K562 (cell line): Measurements from ENCODE around the gene OVOL1. TPM values are rescaled to one million over a fixed set of nuclear protein-coding genes. Genes with fewer than 3 reads are reported as not detected.

Experiments used
- ATAC-seq: fragments of 200-7000 bp; cut with Tn5 transposase; 3 replicates; pipeline ENCODE4 v1.9.1; 2020; ENCODE audit warnings: moderate library complexity
- BruUV-seq: library from RNA; stranded (reverse); fragments of 400-500 nt; replicated peaks from 2 replicates; lab custom pipeline; 2021; lab: Mats Ljungman, UMichigan
- CTCF ChIA-PET: fragments of 300-600 bp; formaldehyde crosslinking; extraction: SDS; loops from one replicate; lab custom pipeline; 2021; ENCODE audit warnings: low intra/inter-chr PET ratio; lab: Yijun Ruan, JAX
- POLR2A ChIA-PET: fragments of 300-600, 350-650 bp; sonication (Branson Sonifier 250); formaldehyde crosslinking; extraction: SDS; loops from one replicate; lab custom pipeline; 2021; ENCODE audit warnings: antibody characterized with exemption, inconsistent platforms; lab: Yijun Ruan, JAX
- DNase-seq, 4 experiments: peaks; one replicate each; pipeline versions ENCODE4 v3.0.0 to v3.0.0-alpha.2; 2011 to 2018; ENCODE audit warnings: low spot score in 3 of 4, mixed read lengths in 3 of 4; ENCODE audit errors: extremely low read depth in 1 of 4
- FAIRE-seq: peaks from 2 replicates; lab custom pipeline; 2011; peaks lifted over from hg19 to GRCh38; lab: Jason Lieb, UNC
- H2AFZ ChIP-seq: 2 replicates; pipeline ENCODE4 v1.6.0; 2011; ENCODE audit warnings: low read depth, low read length, control low read depth, inconsistent platforms
- H3K27ac ChIP-seq: fragments of 200-600 bp; 3 replicates; pipeline ENCODE4 v1.8.0; 2011; ENCODE audit warnings: low read depth, mild to moderate bottlenecking, control low read depth, inconsistent platforms, low read length, moderate library complexity, mixed read lengths; ENCODE audit errors: extremely low read depth
- H3K27me3 ChIP-seq, 2 experiments: fragments of 300-600 bp in 1 of 2; 2 replicates in 1 of 2; 3 replicates in 1 of 2; pipeline versions ENCODE4 v1.6.0 to v1.8.0; 2011; ENCODE audit warnings: inconsistent platforms in 2 of 2, low read length in 2 of 2, mild to moderate bottlenecking in 1 of 2, mixed read lengths in 1 of 2, moderate library complexity in 1 of 2; ENCODE audit not compliant: control insufficient read depth in 2 of 2, insufficient read depth in 2 of 2
- H3K36me3 ChIP-seq: fragments of 300-600 bp; 3 replicates; pipeline ENCODE4 v1.8.0; 2011; ENCODE audit warnings: mild to moderate bottlenecking, low read length, inconsistent platforms; ENCODE audit not compliant: control insufficient read depth, insufficient read depth
- H3K4me1 ChIP-seq, 2 experiments: fragments of 200-600 bp in 1 of 2; replicated peaks in 1 of 2; 2 replicates in 1 of 2; 3 replicates in 1 of 2; pipeline versions ENCODE4 v1.5.1 to v1.8.0; 2011; ENCODE audit warnings: inconsistent platforms in 2 of 2, low read length in 2 of 2, mild to moderate bottlenecking in 1 of 2, mixed read lengths in 1 of 2, moderate library complexity in 1 of 2; ENCODE audit not compliant: control insufficient read depth in 2 of 2, insufficient read depth in 2 of 2
- H3K4me2 ChIP-seq: 2 replicates; pipeline ENCODE4 v1.6.1; 2011; ENCODE audit warnings: low read length, control low read depth, inconsistent platforms, mixed read lengths; ENCODE audit not compliant: insufficient read depth
- H3K4me3 ChIP-seq: fragments of 200-600 bp; sonication (generic), shearing (Covaris generic); 2 replicates; pipeline ENCODE4 v1.5.1; 2016; ENCODE audit warnings: control low read depth, inconsistent platforms
- H3K79me2 ChIP-seq: fragments of 200-600 bp; 3 replicates; pipeline ENCODE4 v1.8.0; 2011; ENCODE audit warnings: low read length, inconsistent platforms; ENCODE audit not compliant: control insufficient read depth, insufficient read depth
- H3K9ac ChIP-seq, 2 experiments: 2 replicates each; pipeline versions ENCODE4 v1.6.0 to v1.6.1; 2011; ENCODE audit warnings: low read depth in 2 of 2, low read length in 2 of 2, control low read depth in 1 of 2, inconsistent platforms in 1 of 2, mild to moderate bottlenecking in 1 of 2, mixed read lengths in 1 of 2; ENCODE audit not compliant: insufficient read depth in 1 of 2
- H3K9me1 ChIP-seq: one replicate; pipeline ENCODE4 v1.6.0; 2011; ENCODE audit warnings: inconsistent platforms, mild to moderate bottlenecking, low read length, moderate library complexity; ENCODE audit not compliant: control insufficient read depth, insufficient read depth
- H3K9me3 ChIP-seq: replicated peaks from 2 replicates; pipeline ENCODE4 v1.5.1; 2011; ENCODE audit warnings: low read depth, low read length, inconsistent platforms; ENCODE audit not compliant: control insufficient read depth, insufficient read depth
- H4K20me1 ChIP-seq: replicated peaks from 2 replicates; pipeline ENCODE4 v1.6.1; 2011; ENCODE audit warnings: low read length, inconsistent platforms, mixed read lengths; ENCODE audit not compliant: control insufficient read depth, insufficient read depth
- BRD9 ChIP-seq: fragments of 450-650 bp; IDR thresholded peaks from 2 replicates; pipeline ENCODE4 v1.6.1; 2018; ENCODE audit warnings: low read depth; ENCODE audit not compliant: partially characterized antibody
- CBFA2T2 ChIP-seq: fragments of 450-650 bp; conservative IDR thresholded peaks from 2 replicates; pipeline ENCODE4 v1.6.1; 2017; ENCODE audit warnings: mild to moderate bottlenecking
- CBX1 ChIP-seq: sonication (generic); IDR thresholded peaks from 2 replicates; pipeline ENCODE4 v1.6.1; 2016; ENCODE audit warnings: antibody characterized with exemption, low read depth, mild to moderate bottlenecking
- FOXM1 ChIP-seq, 2 experiments: fragments of 450-650 bp in 1 of 2; sonication (generic) in 1 of 2; formaldehyde crosslinking in 1 of 2; IDR thresholded peaks; 2 replicates each; pipeline versions ENCODE4 v1.6.1 to v1.9.0; 2017 to 2022; ENCODE audit warnings: low read depth in 2 of 2, mild to moderate bottlenecking in 2 of 2, missing genetic modification reagents in 1 of 2, moderate library complexity in 1 of 2
- KAT2B ChIP-seq: IDR thresholded peaks from one replicate; pipeline ENCODE4 v1.6.1; 2012; ENCODE audit warnings: low read depth, mild to moderate bottlenecking, control low read depth, inconsistent platforms, low read length, moderate library complexity
- MYBL2 ChIP-seq, 2 experiments: fragments of 450-650 bp in 1 of 2; sonication (generic) in 1 of 2; formaldehyde crosslinking in 1 of 2; IDR thresholded peaks; 2 replicates each; pipeline versions ENCODE4 v1.6.1 to v1.8.1; 2017 to 2022; ENCODE audit warnings: borderline replicate concordance in 1 of 2, inconsistent platforms in 1 of 2, low read depth in 1 of 2, mild to moderate bottlenecking in 1 of 2, missing genetic modification reagents in 1 of 2, moderate library complexity in 1 of 2
- NEUROD1 ChIP-seq: fragments of 150-350 bp; IDR thresholded peaks from 2 replicates; pipeline ENCODE4 v1.6.1; 2014; ENCODE audit warnings: borderline replicate concordance, low read length, low read depth; ENCODE audit not compliant: partially characterized antibody
- POLR2AphosphoS2 ChIP-seq: IDR thresholded peaks from 2 replicates; pipeline ENCODE4 v1.6.1; 2012; ENCODE audit warnings: low read length, improper control_type of control experiment
- SMARCB1 ChIP-seq: IDR thresholded peaks from 2 replicates; pipeline ENCODE4 v1.6.1; 2011; ENCODE audit warnings: improper control_type of control experiment, low read depth; ENCODE audit not compliant: insufficient read length
- SRSF9 ChIP-seq: fragments of 200-400 bp; formaldehyde crosslinking; IDR thresholded peaks from 2 replicates; pipeline ENCODE4 v1.6.1; 2017; ENCODE audit warnings: low read depth, low read length, borderline replicate concordance
- STAT5A ChIP-seq: IDR thresholded peaks from 2 replicates; pipeline ENCODE4 v1.6.1; 2012; ENCODE audit warnings: low read length, inconsistent platforms, borderline replicate concordance
- TOE1 ChIP-seq, 2 experiments: fragments of 450-650 bp in 1 of 2; sonication (generic) in 1 of 2; formaldehyde crosslinking in 1 of 2; IDR thresholded peaks; 2 replicates each; pipeline versions ENCODE4 v1.7.1 to v1.8.0; 2016 to 2022; ENCODE audit warnings: borderline replicate concordance in 2 of 2, mild to moderate bottlenecking in 2 of 2, antibody characterized with exemption in 1 of 2, inconsistent platforms in 1 of 2, low read depth in 1 of 2, missing genetic modification reagents in 1 of 2, moderate library complexity in 1 of 2
- ZNF239 ChIP-seq: fragments of 250-450 bp; sonication (Bioruptor Pico); IDR thresholded peaks from 2 replicates; pipeline ENCODE4 v1.4.0; 2020; ENCODE audit warnings: mild to moderate bottlenecking
- ZNF354B ChIP-seq: fragments of 250-450 bp; sonication (Bioruptor Pico); IDR thresholded peaks from 2 replicates; pipeline ENCODE4 v1.4.0; 2020
- ZNF436 ChIP-seq: fragments of 250-450, 450-650 bp; sonication (Bioruptor Pico); formaldehyde crosslinking; IDR thresholded peaks from 2 replicates; pipeline ENCODE4 v1.7.0; 2020; ENCODE audit warnings: mild to moderate bottlenecking
- ZNF780A ChIP-seq: fragments of 250-450 bp; sonication (Bioruptor Pico); IDR thresholded peaks from 2 replicates; pipeline ENCODE4 v1.5.0; 2021; ENCODE audit warnings: mild to moderate bottlenecking
- WGBS: fragments of 100-300 bp; shearing (Covaris generic); methylation state at CpG from one replicate; pipeline ENCODE4 v1.1.6; 2016; ENCODE audit warnings: low coverage, mixed read lengths; ENCODE audit not compliant: insufficient coverage; ENCODE audit errors: missing lambda C conversion rate; 5-methylcytosine and 5-hydroxymethylcytosine counted together
- in situ Hi-C: fragments of 300-500 bp; cut with MboI; formaldehyde crosslinking; loops from 4 replicates; pipeline ENCODE4 v1.15.0; 2018; ENCODE audit warnings: inconsistent platforms, mixed read lengths
- intact Hi-C: fragments of 100-400 bp; cut with micrococcal nuclease; formaldehyde crosslinking; loops from 2 replicates; pipeline ENCODE4 v1.14.2; 2022
- polyA plus RNA-seq, 8 experiments: library from polyadenylated mRNA; depleted of rRNA in 4 of 8; stranded (reverse) in 5 of 8; unstranded in 3 of 8; fragments of >200 nt; fragmentation: Nextera tagmentation in 2 of 8; fragmentation: Illumina TruSeq in 1 of 8; extraction: Ambion mirVana in 2 of 8; extraction: Trizol in 1 of 8; gene quantifications; 2 replicates each; pipeline versions ENCODE4 v1.2.1 to v1.2.3, GENCODE V29; 2011 to 2014; ENCODE audit warnings: inconsistent platforms in 1 of 8, missing spikeins in 1 of 8
- total RNA-seq, 7 experiments: library from RNA; depleted of rRNA in 6 of 7; stranded (reverse); fragments of >200 nt in 6 of 7; fragmentation: Illumina TruSeq in 2 of 7; extraction: Trizol in 2 of 7; gene quantifications; 2 replicates each; pipeline versions ENCODE4 v1.2.1 to v1.2.3, GENCODE V29; 2011 to 2021; ENCODE audit warnings: low replicate concordance in 1 of 7

Gene OVOL1
- total and polyA plus RNA-seq, 9 of the 15 experiments (the other 6 are each of a cell fraction or from before 2014, with no cell fraction given), result 0.09 TPM; not detected in 8

DNA sequence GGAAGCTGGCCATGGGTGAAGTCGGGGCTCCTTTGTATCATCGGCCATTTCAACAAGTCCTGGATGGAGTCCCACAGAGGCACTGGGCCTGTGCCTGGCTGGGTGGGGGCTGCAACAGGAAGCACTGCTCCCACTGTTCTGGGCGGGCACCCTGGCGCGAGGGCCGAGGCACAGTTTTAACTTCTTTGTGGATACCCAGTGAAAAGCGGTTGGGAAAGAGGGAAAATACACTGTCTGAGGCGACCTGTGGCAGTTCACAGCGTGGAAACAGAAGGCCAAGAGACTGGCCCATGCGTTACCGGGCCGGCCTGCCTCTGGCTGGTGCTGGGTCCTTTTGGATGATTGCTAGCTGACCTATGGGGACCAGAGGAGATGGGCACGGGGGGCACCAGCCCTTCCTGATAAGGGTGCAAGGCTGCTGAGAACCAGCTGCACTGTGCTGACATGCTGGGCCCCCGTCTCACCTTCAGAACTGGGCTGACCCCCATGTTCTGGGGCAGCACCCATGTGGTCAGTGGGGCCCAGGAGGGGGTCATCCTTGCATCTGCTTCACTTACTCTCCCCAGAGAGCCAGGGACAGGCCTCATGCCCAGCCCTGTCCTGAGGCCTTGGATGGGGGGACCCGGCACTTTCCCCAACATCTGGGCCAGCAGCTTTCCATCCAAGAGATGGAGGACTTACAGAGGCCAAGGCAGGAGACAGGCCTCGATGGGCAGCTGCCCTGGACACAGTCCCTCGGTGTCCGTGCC, 4.2 kb downstream of the OVOL1 start:
- POLR2A ChIA-PET, result interaction anchor here (0.6 to 1.7 kb wide), 9 partner anchors 9 to 367 kb away, joined by 3 to 7 read pairs (median 3); partner anchors contain the start of genes AP5B1 and MUS81
- Histone ChIP-seq H3K9me3 (no peaks in the 10 kb centered on the region), H3K79me2 (no peaks in the 10 kb centered on the region), H3K36me3 (no peaks in the 10 kb centered on the region), H4K20me1 (peaks cover 13% of the 10 kb centered on the region; the same call in 1 of the 2 replicates), H3K9ac (peak overlapping the region in 1 of 2 experiments; percentile 43; a peak in 1 of 4 replicates), H3K4me3 (no peak overlapping the region), H3K27ac (no peak overlapping the region), H3K4me2 (no peak overlapping the region), H3K9me1 (no peaks in the 10 kb centered on the region), H3K4me1 (peaks cover 0 to 48% of the 10 kb centered on the region in 2 experiments; a peak in 2 of 5 replicates), H3K27me3 (peaks cover 65 to 81% of the 10 kb centered on the region in 2 experiments), H2AFZ (no peak overlapping the region)
- no peak for FAIRE-seq
- CTCF ChIA-PET, result no interaction called here
- in situ Hi-C loops, result no loop called here
- no peak; the same call in 2 of the 3 replicates for ATAC-seq
- no TSS peak for BruUV-seq
- DNase-seq, result no peak
- no peak for TF ChIP-seq ZNF239 (CRISPR knock-in tag)
- no peak for TF ChIP-seq ZNF436 (CRISPR knock-in tag)
- no peak for TF ChIP-seq STAT5A
- no peak for TF ChIP-seq TOE1 (IDR thresholded peaks at IDR 0.05; ENCODE audit: borderline replicate concordance)
- TF ChIP-seq TOE1 (CRISPR knock-in tag; IDR thresholded peaks at IDR 0.05; ENCODE audit: borderline replicate concordance, low read depth), result no peak
- no peak for TF ChIP-seq SRSF9
- TF ChIP-seq SMARCB1, result no peak
- TF ChIP-seq KAT2B, result no peak
- TF ChIP-seq CBFA2T2, result no peak
- no peak for TF ChIP-seq CBX1
- TF ChIP-seq BRD9, result no peak
- TF ChIP-seq POLR2AphosphoS2, result no peak
- TF ChIP-seq FOXM1 (IDR thresholded peaks at IDR 0.05; ENCODE audit: low read depth), result no peak
- no peak for TF ChIP-seq FOXM1 (CRISPR knock-in tag; IDR thresholded peaks at IDR 0.05; ENCODE audit: low read depth)
- no peak for TF ChIP-seq ZNF780A
- TF ChIP-seq NEUROD1, result no peak
- no peak for TF ChIP-seq ZNF354B
- no peak for TF ChIP-seq MYBL2 (IDR thresholded peaks at IDR 0.05; ENCODE audit: low read depth)
- no peak for TF ChIP-seq MYBL2 (CRISPR knock-in tag; IDR thresholded peaks at IDR 0.05; ENCODE audit: borderline replicate concordance)
- intact Hi-C loops, result no loop called here
- WGBS, result 2% methylated on average over 17 of the region's 18 CpGs
